Embryonic facial prominence (tissue), 1 donor: ENCODE measurements around the gene ATP8B1.

Experiments used
- DNase-seq: peaks from one replicate; pipeline ENCODE4 v3.0.0-alpha.2; 2016; ENCODE audit errors: extremely low spot score

Gene ATP8B1

DNA sequence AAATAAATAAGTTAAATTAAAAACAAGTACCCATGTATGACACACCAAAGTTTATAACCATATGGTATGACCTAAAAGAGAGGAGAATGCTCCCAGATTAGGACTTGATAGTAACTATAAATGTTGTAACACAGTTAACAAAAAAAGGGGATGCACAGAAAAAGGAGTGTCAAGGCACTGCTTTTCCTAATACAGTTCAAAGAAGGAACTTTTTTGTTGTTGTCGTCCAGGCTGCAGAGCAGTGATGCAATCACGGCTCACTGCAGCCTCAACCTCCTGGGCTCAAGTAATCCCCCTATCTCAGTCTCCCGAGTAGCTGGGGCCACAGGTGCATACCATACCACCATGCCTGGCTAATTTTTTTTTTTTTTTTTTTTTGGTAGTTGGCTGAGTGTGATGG, 184.2 kb downstream of the ATP8B1 start:
- no peak for DNase-seq

DNA sequence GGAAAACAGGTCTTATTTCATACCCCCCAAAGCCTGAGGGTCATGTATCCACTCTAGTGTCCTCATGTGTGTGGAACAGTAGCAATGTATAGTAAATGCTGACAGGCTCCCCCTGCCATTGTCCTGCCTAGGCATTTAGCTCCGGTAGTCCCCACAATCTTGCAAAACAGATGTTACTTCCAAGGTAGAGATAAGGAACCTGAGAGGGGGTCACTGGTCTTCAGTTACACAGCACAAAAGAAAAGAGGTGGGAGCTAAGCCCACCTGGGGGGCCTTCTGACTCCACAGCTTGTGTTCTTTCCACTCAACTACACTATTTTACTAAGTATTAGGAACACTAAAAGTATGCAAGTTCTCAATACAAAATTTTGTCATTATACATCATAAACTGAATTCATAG, 199.2 kb downstream of the ATP8B1 start:
- no peak for DNase-seq
